ENCODE results near the gene ABL2. TPM values are rescaled to one million over a fixed set of nuclear protein-coding genes. Genes with fewer than 3 reads are reported as not detected.
"Not testable (repeated sequence)": the region's sequence is repeated elsewhere in the genome, so short reads cannot be mapped to it uniquely, and the experiment has no call there.

ABL2 gene
- total RNA-seq, 3 donors from 2014 or later (not counting 1 experiment from before 2014, with no cell fraction given): 11.1 to 16.3 (median 12.9) TPM

GRCh38 chr1:179221121-179221520 lies 8.4 kb downstream of the ABL2 start:
- H3K9me3 Mint-ChIP-seq; H3K27me3 ChIP-seq (ENCODE audit: control insufficient read depth, insufficient read depth, low read length); H3K4me3 ChIP-seq (ENCODE audit: low read length); H3K27ac ChIP-seq (ENCODE audit: low read length); H3K36me3 ChIP-seq (ENCODE audit: control insufficient read depth, insufficient read depth, low read length); intact Hi-C loops (cut with micrococcal nuclease); H3K27me3 Mint-ChIP-seq (ENCODE audit: low read depth in 2 of 2); ATAC-seq; H3K36me3 Mint-ChIP-seq; H3K27ac Mint-ChIP-seq; H3K9me3 ChIP-seq (ENCODE audit: control insufficient read depth, insufficient read depth, low read length); H3K4me1 Mint-ChIP-seq; H3K4me1 ChIP-seq (ENCODE audit: control insufficient read depth, insufficient read depth, low read length); DNase-seq; H3K4me3 Mint-ChIP-seq: not testable (repeated sequence)
- WGBS (ENCODE audit: insufficient coverage): 90% methylated on average over 7 of the region's 7 CpGs

DNA sequence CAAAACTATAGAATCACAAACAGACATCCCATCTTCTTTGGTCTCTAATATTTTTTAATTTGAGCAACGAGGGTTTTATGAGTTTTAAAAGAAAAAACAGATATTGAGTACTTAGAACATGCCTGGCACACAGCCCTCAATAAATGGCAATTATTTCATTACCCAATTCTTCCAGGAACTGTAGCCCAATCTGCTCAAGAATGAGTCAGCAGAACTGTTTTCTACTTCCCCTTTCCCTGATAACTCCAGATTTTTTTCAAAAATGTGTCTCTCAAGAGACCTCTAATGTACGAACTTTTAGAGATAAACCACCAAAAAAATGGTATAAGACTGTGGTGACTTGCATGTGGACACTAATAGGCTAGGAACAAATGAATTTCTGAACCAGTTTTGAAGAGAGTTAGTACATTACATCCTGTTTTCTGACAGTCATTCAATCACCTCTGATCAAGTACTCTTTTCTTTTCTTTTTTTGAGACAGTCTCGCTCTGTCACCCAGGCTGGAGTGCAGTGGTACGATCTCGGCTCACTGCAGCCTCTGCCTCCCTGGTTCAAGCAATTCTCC lies 11.5 kb downstream of the ABL2 start:
- WGBS (ENCODE audit: insufficient coverage): 83% methylated on average over 4 of the region's 5 CpGs
- no peak overlapping the region for H3K4me3 ChIP-seq (ENCODE audit: low read length)
- ATAC-seq: peak in 1 of 3 donors; percentile 60
- Mint-ChIP-seq H3K36me3 (no peaks in the 10 kb centered on the region), H3K4me3 (no peak overlapping the region), H3K4me1 (peaks cover 11 to 23% of the 10 kb centered on the region in 2 donors), H3K27ac (peak overlapping the region in 1 of 2 donors; percentile 53), H3K27me3 (ENCODE audit: low read depth in 2 of 2) (no peaks in the 10 kb centered on the region), H3K9me3 (no peaks in the 10 kb centered on the region)
- intact Hi-C loops (cut with micrococcal nuclease): no loop called here
- H3K9me3 ChIP-seq (ENCODE audit: control insufficient read depth, insufficient read depth, low read length): no peaks in the 10 kb centered on the region
- TF ChIP-seq CTCF (IDR thresholded peaks at IDR 0.05): no peak
- no peaks in the 10 kb centered on the region for H3K27me3 ChIP-seq (ENCODE audit: control insufficient read depth, insufficient read depth, low read length)
- H3K36me3 ChIP-seq (ENCODE audit: control insufficient read depth, insufficient read depth, low read length): no peaks in the 10 kb centered on the region
- no peak for DNase-seq
- peaks cover 3% of the 10 kb centered on the region for H3K4me1 ChIP-seq (ENCODE audit: control insufficient read depth, insufficient read depth, low read length)
- H3K27ac ChIP-seq (ENCODE audit: low read length): no peak overlapping the region

GRCh38 chr1:179213317-179213716 lies 16.2 kb downstream of the ABL2 start:
- ATAC-seq: not testable (repeated sequence)
- WGBS (ENCODE audit: insufficient coverage): 98% methylated on average over 3 of the region's 3 CpGs

GRCh38 chr1:179208681-179209477 lies 20.6 kb downstream of the ABL2 start:
- WGBS (ENCODE audit: insufficient coverage): 92% methylated on average over 1 of the region's 1 CpG
- Mint-ChIP-seq H3K9me3 (no peaks in the 10 kb centered on the region), H3K4me1 (peaks cover 17 to 21% of the 10 kb centered on the region in 2 donors), H3K27ac (no peak overlapping the region), H3K27me3 (ENCODE audit: low read depth in 2 of 2) (no peaks in the 10 kb centered on the region), H3K36me3 (no peaks in the 10 kb centered on the region), H3K4me3 (no peak overlapping the region)
- no peak for TF ChIP-seq CTCF (IDR thresholded peaks at IDR 0.05)
- DNase-seq (no peak), ATAC-seq (no peak)
- Histone ChIP-seq H3K27ac (ENCODE audit: low read length) (no peak overlapping the region), H3K4me3 (ENCODE audit: low read length) (no peak overlapping the region), H3K36me3 (ENCODE audit: control insufficient read depth, insufficient read depth, low read length) (no peaks in the 10 kb centered on the region), H3K4me1 (ENCODE audit: control insufficient read depth, insufficient read depth, low read length) (no peaks in the 10 kb centered on the region), H3K9me3 (ENCODE audit: control insufficient read depth, insufficient read depth, low read length) (no peaks in the 10 kb centered on the region), H3K27me3 (ENCODE audit: control insufficient read depth, insufficient read depth, low read length) (no peaks in the 10 kb centered on the region)
- intact Hi-C loops (cut with micrococcal nuclease): no loop called here

More at GRCh38 chr1:179213317-179213716, 16.2 kb downstream of the ABL2 start:
- H3K4me3 Mint-ChIP-seq; H3K4me3 ChIP-seq (ENCODE audit: low read length); H3K27me3 ChIP-seq (ENCODE audit: control insufficient read depth, insufficient read depth, low read length); H3K27ac Mint-ChIP-seq; H3K9me3 ChIP-seq (ENCODE audit: control insufficient read depth, insufficient read depth, low read length); H3K4me1 ChIP-seq (ENCODE audit: control insufficient read depth, insufficient read depth, low read length); H3K36me3 Mint-ChIP-seq; DNase-seq; H3K27ac ChIP-seq (ENCODE audit: low read length); intact Hi-C loops (cut with micrococcal nuclease); H3K36me3 ChIP-seq (ENCODE audit: control insufficient read depth, insufficient read depth, low read length); H3K27me3 Mint-ChIP-seq (ENCODE audit: low read depth in 2 of 2); H3K9me3 Mint-ChIP-seq: not testable (repeated sequence)
- peaks cover 24 to 27% of the 10 kb centered on the region in 2 donors for H3K4me1 Mint-ChIP-seq

All from natural killer cell (primary cell).